GM23338 (cell line): ENCODE results near the gene TERC. TPM values are rescaled to one million over a fixed set of nuclear protein-coding genes. Genes with fewer than 3 reads are reported as not detected.

ENCODE experiments used
- ATAC-seq: fragments of 200-7000 bp; cut with Tn5 transposase; 3 replicates; pipeline ENCODE4 v1.9.1; 2020
- DNase-seq: peaks from one replicate; pipeline ENCODE4 v3.0.0-alpha.2; 2015; ENCODE audit warnings: low spot score
- H2AFZ ChIP-seq: fragments of 200-600 bp; sonication (generic); 2 replicates; pipeline ENCODE4 v1.8.0; 2016; ENCODE audit warnings: antibody characterized with exemption, mild to moderate bottlenecking, moderate library complexity
- H3F3A ChIP-seq: fragments of 200-600 bp; sonication (generic); replicated peaks from 2 replicates; pipeline ENCODE4 v1.8.0; 2017; ENCODE audit warnings: antibody characterized with exemption, mixed run types, low read depth
- H3K27ac ChIP-seq: fragments of 200-600 bp; sonication (generic); 2 replicates; pipeline ENCODE4 v1.6.1; 2016; ENCODE audit warnings: low read depth
- H3K27me3 ChIP-seq: fragments of 200-600 bp; sonication (generic); 2 replicates; pipeline ENCODE4 v1.8.0; 2016; ENCODE audit warnings: mild to moderate bottlenecking, mixed run types, moderate library complexity; ENCODE audit not compliant: insufficient read depth
- H3K36me3 ChIP-seq: fragments of 200-600 bp; sonication (generic); 2 replicates; pipeline ENCODE4 v1.8.0; 2016; ENCODE audit warnings: mild to moderate bottlenecking; ENCODE audit not compliant: insufficient read depth
- H3K4me1 ChIP-seq: fragments of 200-600 bp; sonication (generic); 2 replicates; pipeline ENCODE4 v1.8.0; 2016; ENCODE audit warnings: mild to moderate bottlenecking, moderate library complexity; ENCODE audit not compliant: insufficient read depth
- H3K4me2 ChIP-seq: fragments of 200-600 bp; sonication (generic); 2 replicates; pipeline ENCODE4 v1.7.1; 2017; ENCODE audit warnings: mixed run types
- H3K4me3 ChIP-seq: fragments of 200-600 bp; sonication (generic); 2 replicates; pipeline ENCODE4 v1.6.1; 2016; ENCODE audit warnings: mixed run types
- H3K79me2 ChIP-seq: fragments of 200-600 bp; sonication (generic); replicated peaks from 2 replicates; pipeline ENCODE4 v1.8.0; 2017; ENCODE audit warnings: mild to moderate bottlenecking; ENCODE audit not compliant: insufficient read depth
- H3K9me2 ChIP-seq: fragments of 200-600 bp; sonication (generic); 2 replicates; pipeline ENCODE4 v1.8.0; 2017; ENCODE audit not compliant: insufficient read depth
- H4K20me1 ChIP-seq: fragments of 200-600 bp; sonication (generic); replicated peaks from 2 replicates; pipeline ENCODE4 v1.8.0; 2017; ENCODE audit warnings: mild to moderate bottlenecking; ENCODE audit not compliant: insufficient read depth
- H3K27ac Mint-ChIP-seq: 2 replicates; pipeline ENCODE4 v1.8.0; 2020; ENCODE audit warnings: inconsistent platforms, mild to moderate bottlenecking, moderate library complexity, mixed read lengths
- H3K27me3 Mint-ChIP-seq: 3 replicates; pipeline ENCODE4 v1.8.0; 2022; ENCODE audit warnings: low read depth, mild to moderate bottlenecking, moderate library complexity, mixed read lengths, inconsistent platforms; ENCODE audit not compliant: insufficient read depth, poor library complexity
- H3K36me3 Mint-ChIP-seq: 3 replicates; pipeline ENCODE4 v1.8.0; 2021; ENCODE audit warnings: low read depth, mild to moderate bottlenecking, inconsistent platforms, moderate library complexity, mixed read lengths
- H3K4me1 Mint-ChIP-seq: 3 replicates; pipeline ENCODE4 v1.8.0; 2020; ENCODE audit warnings: mild to moderate bottlenecking, inconsistent platforms, mixed read lengths
- H3K4me3 Mint-ChIP-seq: 3 replicates; pipeline ENCODE4 v1.8.0; 2021; ENCODE audit warnings: moderate library complexity, mild to moderate bottlenecking, inconsistent platforms, mixed read lengths
- H3K9me3 Mint-ChIP-seq: 3 replicates; pipeline ENCODE4 v1.8.0; 2020; ENCODE audit warnings: moderate library complexity, mild to moderate bottlenecking, inconsistent platforms, mixed read lengths
- CREB1 ChIP-seq: fragments of 250-450 bp; sonication (Bioruptor Pico); IDR thresholded peaks from 2 replicates; pipeline ENCODE4 v1.5.0; 2020; ENCODE audit warnings: low read depth, mild to moderate bottlenecking, moderate library complexity
- EZH2 ChIP-seq: fragments of 200-600 bp; sonication (generic); IDR thresholded peaks from one replicate; pipeline ENCODE4 v1.8.0; 2017; ENCODE audit warnings: antibody characterized with exemption, mild to moderate bottlenecking, low read depth; ENCODE audit not compliant: unreplicated experiment
- EZH2phosphoT487 ChIP-seq: fragments of 200-600 bp; sonication (generic); IDR thresholded peaks from one replicate; pipeline ENCODE4 v1.8.1; 2018; ENCODE audit warnings: antibody characterized with exemption; ENCODE audit not compliant: unreplicated experiment
- JUNB ChIP-seq: IDR thresholded peaks from one replicate; pipeline ENCODE4 v1.6.1; 2016; ENCODE audit warnings: antibody characterized with exemption; ENCODE audit not compliant: unreplicated experiment
- NANOG ChIP-seq: IDR thresholded peaks from 2 replicates; pipeline ENCODE4 v1.6.1; 2016; ENCODE audit warnings: antibody characterized with exemption, borderline replicate concordance
- POLR2AphosphoS5 ChIP-seq: IDR thresholded peaks from 2 replicates; pipeline ENCODE4 v1.6.1; 2016; ENCODE audit warnings: antibody characterized with exemption, low read depth
- STAT1 ChIP-seq: IDR thresholded peaks from one replicate; pipeline ENCODE4 v1.6.1; 2016; ENCODE audit warnings: antibody characterized with exemption; ENCODE audit not compliant: unreplicated experiment
- ZNF114 ChIP-seq: fragments of 250-450 bp; sonication (Bioruptor Pico); IDR thresholded peaks from 2 replicates; pipeline ENCODE4 v1.5.0; 2020; ENCODE audit warnings: mild to moderate bottlenecking, moderate library complexity
- ZNF331 ChIP-seq: fragments of 250-450 bp; sonication (Bioruptor Pico); IDR thresholded peaks from 2 replicates; pipeline ENCODE4 v1.5.0; 2020; ENCODE audit warnings: low read depth, mild to moderate bottlenecking, moderate library complexity
- polyA plus RNA-seq: library from polyadenylated mRNA; unstranded; fragments of >200 nt; fragmentation: Nextera tagmentation; extraction: Ambion mirVana; gene quantifications from 2 replicates; pipeline ENCODE4 v1.2.1, GENCODE V29; 2016
- total RNA-seq: library from RNA; depleted of rRNA; stranded (reverse); fragments of >200 nt; shearing (Covaris generic); gene quantifications from 2 replicates; pipeline ENCODE4 v1.2.3, GENCODE V29; 2014
- TF ChIP-seq, protein P1 (sequence below): IDR thresholded peaks from one replicate; pipeline ENCODE4 v1.6.1; 2018; ENCODE audit warnings: antibody characterized with exemption; ENCODE audit not compliant: unreplicated experiment
- TF ChIP-seq, protein P2 (sequence below): IDR thresholded peaks from 2 replicates; pipeline ENCODE4 v1.6.1; 2016; ENCODE audit warnings: antibody characterized with exemption
- TF ChIP-seq, protein P3 (sequence below), 2 experiments: fragments of 200-600 bp in 1 of 2; sonication (generic) in 1 of 2; conservative IDR thresholded peaks; 2 replicates each; pipeline versions ENCODE4 v1.5.1 to v1.6.1; 2016 to 2017; ENCODE audit warnings: antibody characterized with exemption in 2 of 2, low read depth in 2 of 2, mild to moderate bottlenecking in 2 of 2, moderate library complexity in 1 of 2

The TERC gene
- total and polyA plus RNA-seq, 2 experiments from 2014 or later = 1.7 to 206 TPM

DNA sequence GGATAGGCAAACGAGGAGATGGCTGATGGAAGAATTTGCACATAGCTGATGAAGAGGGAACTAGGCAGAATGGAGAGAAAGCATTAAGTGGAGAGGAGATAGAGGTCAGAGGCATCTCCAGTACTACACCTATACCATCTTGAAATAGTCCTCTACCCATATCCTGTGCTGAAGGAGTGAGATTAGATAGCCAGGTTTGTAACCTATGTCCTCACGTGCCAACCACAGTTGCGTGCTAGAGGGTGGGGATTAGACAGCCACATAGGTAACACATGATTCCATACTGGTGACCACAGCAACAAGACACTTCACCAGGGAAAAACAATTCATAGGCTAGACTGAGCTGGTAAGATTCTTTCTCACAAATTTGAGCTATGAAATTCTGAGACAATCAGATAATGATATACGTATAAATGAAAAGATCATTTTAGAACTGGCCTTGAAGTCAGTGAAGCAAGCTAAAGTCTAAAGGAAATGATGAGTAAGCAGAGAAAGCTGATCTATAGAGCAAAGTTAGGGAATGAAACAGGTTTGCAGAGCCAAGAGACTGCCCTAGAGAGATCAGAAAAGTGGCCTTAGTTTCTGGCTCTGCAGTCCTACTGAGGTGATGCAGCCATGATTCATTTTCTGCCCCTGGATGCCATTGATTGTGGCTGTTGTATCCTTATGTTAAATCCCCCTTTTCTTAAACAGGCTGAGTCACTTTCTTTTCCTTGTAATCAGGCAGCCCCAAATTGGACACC, 26.0 kb upstream of the TERC start (continued):
- TF ChIP-seq, protein P1, sequence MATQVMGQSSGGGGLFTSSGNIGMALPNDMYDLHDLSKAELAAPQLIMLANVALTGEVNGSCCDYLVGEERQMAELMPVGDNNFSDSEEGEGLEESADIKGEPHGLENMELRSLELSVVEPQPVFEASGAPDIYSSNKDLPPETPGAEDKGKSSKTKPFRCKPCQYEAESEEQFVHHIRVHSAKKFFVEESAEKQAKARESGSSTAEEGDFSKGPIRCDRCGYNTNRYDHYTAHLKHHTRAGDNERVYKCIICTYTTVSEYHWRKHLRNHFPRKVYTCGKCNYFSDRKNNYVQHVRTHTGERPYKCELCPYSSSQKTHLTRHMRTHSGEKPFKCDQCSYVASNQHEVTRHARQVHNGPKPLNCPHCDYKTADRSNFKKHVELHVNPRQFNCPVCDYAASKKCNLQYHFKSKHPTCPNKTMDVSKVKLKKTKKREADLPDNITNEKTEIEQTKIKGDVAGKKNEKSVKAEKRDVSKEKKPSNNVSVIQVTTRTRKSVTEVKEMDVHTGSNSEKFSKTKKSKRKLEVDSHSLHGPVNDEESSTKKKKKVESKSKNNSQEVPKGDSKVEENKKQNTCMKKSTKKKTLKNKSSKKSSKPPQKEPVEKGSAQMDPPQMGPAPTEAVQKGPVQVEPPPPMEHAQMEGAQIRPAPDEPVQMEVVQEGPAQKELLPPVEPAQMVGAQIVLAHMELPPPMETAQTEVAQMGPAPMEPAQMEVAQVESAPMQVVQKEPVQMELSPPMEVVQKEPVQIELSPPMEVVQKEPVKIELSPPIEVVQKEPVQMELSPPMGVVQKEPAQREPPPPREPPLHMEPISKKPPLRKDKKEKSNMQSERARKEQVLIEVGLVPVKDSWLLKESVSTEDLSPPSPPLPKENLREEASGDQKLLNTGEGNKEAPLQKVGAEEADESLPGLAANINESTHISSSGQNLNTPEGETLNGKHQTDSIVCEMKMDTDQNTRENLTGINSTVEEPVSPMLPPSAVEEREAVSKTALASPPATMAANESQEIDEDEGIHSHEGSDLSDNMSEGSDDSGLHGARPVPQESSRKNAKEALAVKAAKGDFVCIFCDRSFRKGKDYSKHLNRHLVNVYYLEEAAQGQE = no peak
- TF ChIP-seq, protein P2, sequence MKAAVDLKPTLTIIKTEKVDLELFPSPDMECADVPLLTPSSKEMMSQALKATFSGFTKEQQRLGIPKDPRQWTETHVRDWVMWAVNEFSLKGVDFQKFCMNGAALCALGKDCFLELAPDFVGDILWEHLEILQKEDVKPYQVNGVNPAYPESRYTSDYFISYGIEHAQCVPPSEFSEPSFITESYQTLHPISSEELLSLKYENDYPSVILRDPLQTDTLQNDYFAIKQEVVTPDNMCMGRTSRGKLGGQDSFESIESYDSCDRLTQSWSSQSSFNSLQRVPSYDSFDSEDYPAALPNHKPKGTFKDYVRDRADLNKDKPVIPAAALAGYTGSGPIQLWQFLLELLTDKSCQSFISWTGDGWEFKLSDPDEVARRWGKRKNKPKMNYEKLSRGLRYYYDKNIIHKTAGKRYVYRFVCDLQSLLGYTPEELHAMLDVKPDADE = no peak

DNA sequence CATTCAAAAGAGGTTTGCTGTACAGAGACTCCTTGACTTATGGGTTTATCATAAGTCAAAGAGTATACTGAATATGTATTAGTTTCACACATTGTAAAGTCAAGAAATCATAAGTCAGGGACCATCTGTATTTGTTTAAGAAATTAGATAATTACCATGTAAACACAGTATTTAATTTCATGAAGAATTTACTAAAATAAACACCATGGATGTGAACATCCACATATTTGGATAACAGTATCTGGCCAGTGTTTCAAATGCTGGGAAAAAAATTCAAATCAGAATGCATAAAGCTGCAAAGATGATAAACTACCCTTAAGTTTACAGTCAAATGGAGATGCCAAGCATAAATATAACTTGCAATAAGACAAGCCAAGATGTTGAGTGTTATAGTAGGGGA, 25.4 kb upstream of the TERC start:
- ATAC-seq = no peak
- Histone ChIP-seq H3K79me2 (no peaks in the 10 kb centered on the region), H3K9me2 (no peaks in the 10 kb centered on the region), H3K4me1 (no peaks in the 10 kb centered on the region), H3K27ac (no peak overlapping the region), H3K27me3 (no peaks in the 10 kb centered on the region), H3F3A (no peaks in the 10 kb centered on the region), H4K20me1 (no peaks in the 10 kb centered on the region), H3K4me2 (no peak overlapping the region), H3K4me3 (no peak overlapping the region), H3K36me3 (peaks cover 14% of the 10 kb centered on the region), H2AFZ (no peak overlapping the region)
- Mint-ChIP-seq H3K4me1 (no peaks in the 10 kb centered on the region), H3K36me3 (peaks cover 25% of the 10 kb centered on the region; the same call in 2 of the 3 replicates), H3K27ac (no peak overlapping the region), H3K9me3 (no peaks in the 10 kb centered on the region), H3K4me3 (no peak overlapping the region), H3K27me3 (peaks cover 2% of the 10 kb centered on the region)
- no peak for DNase-seq
- TF ChIP-seq, protein P3, sequence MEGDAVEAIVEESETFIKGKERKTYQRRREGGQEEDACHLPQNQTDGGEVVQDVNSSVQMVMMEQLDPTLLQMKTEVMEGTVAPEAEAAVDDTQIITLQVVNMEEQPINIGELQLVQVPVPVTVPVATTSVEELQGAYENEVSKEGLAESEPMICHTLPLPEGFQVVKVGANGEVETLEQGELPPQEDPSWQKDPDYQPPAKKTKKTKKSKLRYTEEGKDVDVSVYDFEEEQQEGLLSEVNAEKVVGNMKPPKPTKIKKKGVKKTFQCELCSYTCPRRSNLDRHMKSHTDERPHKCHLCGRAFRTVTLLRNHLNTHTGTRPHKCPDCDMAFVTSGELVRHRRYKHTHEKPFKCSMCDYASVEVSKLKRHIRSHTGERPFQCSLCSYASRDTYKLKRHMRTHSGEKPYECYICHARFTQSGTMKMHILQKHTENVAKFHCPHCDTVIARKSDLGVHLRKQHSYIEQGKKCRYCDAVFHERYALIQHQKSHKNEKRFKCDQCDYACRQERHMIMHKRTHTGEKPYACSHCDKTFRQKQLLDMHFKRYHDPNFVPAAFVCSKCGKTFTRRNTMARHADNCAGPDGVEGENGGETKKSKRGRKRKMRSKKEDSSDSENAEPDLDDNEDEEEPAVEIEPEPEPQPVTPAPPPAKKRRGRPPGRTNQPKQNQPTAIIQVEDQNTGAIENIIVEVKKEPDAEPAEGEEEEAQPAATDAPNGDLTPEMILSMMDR (conservative IDR thresholded peaks at IDR 0.05; ENCODE audit: low read depth in 2 of 2) = no peak
- no peak for TF ChIP-seq ZNF331 (CRISPR knock-in tag)
- no peak for TF ChIP-seq CREB1
- TF ChIP-seq, protein P1 = no peak
- no peak for TF ChIP-seq EZH2phosphoT487
- no peak for TF ChIP-seq JUNB
- TF ChIP-seq, protein P2 = no peak
- TF ChIP-seq STAT1 = no peak
- TF ChIP-seq ZNF114 (CRISPR knock-in tag) = no peak
- TF ChIP-seq EZH2 = no peak
- TF ChIP-seq NANOG = no peak
- TF ChIP-seq POLR2AphosphoS5 = no peak
